GM19452 (cell line): Measurements from ENCODE around the gene LBX1.

Experiments used
- ATAC-seq: cut with Tn5 transposase; IDR thresholded peaks from one replicate; pipeline ENCODE4 v1.9.1; 2021; ENCODE audit not compliant: unreplicated experiment

The LBX1 gene

GRCh38 chr10:101226491-101227428 lies 2.5 kb downstream of the LBX1 start:
- no peak for ATAC-seq

- ATAC-seq = no peak
Measured at GRCh38 chr10:101225846-101226421, 3.3 kb downstream of the LBX1 start.

- ATAC-seq = no peak
Measured at GRCh38 chr10:101224910-101225823, 4.1 kb downstream of the LBX1 start.

DNA sequence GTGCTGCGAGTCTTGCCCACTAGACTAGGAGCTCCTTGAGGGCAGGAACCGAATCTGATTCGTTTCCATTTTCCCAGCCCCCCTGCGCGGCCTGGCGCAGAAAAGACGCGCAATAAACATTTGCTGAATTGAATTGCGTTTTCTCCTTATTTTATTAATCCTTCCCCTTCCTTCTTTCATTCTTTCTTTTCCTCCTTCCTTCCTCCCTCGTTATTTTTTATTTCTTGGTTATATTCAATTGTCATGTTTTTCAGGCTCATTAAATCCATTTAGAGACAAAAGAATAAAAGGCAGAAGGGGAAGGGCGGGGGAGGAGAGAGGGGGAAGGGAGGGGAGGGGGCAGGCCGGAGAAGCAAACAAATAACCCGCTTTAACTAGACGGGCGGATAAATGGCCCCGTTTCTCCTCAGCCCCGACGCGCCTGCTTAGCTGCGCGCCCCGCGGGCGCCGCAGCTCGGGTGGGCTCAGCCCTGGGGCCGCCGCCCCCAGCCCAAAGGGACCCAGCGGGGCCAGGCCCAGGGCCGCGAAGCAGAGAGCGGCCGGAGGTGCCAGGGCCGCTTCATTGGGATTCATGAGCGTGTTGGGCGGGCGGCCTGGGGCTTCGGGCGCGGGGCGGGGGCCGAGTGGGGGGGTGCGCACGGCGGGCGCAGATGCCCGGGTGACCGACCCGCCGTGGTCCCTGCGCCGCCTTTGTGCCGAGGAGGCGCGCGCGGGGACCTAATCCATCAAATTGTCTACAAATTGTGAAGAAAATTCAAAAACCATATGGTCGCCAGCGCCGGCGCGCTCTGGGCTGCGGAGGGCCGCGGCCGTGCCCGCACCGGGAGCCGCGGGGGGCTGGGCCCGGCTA lies 5.0 kb downstream of the LBX1 start:
- no peak for ATAC-seq

GRCh38 chr10:101223274-101224059 lies 5.8 kb downstream of the LBX1 start:
- no peak for ATAC-seq

DNA sequence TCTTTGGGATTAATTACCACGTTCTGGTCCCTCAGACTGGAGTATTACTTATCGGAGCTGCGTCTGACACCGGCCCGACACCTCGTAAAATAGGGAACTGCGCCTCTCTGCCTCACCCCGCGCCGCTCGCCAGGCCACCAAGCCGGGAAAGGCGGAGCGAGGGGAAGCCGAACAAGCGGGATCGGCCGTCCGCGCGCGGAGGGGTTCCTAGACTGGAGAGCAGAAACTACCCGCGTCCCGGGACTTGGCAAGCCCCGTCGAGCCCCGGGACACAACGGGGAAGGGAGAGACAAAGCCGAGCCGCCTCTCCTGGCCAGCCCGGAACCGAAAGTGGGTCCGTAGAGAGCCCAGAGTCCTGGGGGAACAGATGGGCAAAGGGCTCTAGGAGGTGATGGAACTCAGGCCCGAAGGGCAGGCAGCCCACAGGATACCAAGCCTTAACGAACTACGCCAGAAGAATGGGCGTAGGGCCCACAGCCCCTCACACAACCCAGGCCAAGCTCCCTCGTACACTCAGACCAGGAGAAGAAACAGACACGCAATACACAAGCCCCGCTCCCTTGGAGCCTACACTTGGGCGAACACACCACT lies 6.5 kb downstream of the LBX1 start:
- ATAC-seq = no peak

DNA sequence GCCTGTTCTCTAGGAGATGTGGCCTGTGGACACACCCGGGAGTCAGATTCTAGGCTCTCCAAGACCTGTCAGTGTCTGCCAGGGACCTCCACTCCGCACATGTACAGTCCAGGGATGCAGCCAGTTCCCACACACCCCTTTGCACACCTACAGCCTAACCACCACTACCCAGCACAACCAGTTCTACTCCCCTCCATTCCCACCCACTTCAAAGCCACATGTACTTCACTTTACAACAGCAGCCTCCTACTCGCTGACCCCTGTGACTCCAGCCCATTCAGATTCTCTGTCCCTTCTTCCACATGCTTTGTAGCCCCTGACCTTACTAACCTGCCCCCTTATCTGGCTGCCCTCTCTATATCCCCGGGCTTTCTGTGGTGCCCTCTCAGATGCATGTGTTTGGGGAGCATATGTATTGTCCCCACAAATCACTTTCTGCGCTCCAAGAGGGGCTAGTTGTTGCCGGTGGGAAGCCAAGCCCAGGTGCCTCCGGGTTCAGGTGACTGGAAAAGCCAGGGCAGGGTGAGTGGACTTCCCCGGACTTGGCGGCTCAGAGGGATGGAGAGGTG lies 7.2 kb downstream of the LBX1 start:
- no peak for ATAC-seq

DNA sequence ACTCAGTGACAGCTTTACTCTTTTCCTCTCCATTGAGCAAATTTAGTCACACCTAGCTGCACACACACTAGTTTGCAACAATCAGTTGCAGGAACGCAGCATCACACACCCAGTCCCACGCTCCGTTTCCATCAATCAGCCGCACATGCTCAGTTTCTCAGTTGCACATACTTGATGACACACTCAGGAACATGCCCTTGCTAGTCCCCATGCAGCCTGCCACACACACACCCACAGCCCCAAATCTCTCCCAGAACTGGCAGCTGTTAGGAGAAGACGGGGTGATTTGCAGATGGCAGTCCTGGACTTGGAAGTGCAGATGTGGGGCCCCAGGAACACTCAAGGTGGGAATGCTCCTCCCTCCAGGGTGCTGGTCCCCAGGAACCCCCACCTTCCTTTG lies 7.7 kb downstream of the LBX1 start:
- ATAC-seq = no peak

GRCh38 chr10:101219946-101220451 lies 9.3 kb downstream of the LBX1 start:
- ATAC-seq = no peak

DNA sequence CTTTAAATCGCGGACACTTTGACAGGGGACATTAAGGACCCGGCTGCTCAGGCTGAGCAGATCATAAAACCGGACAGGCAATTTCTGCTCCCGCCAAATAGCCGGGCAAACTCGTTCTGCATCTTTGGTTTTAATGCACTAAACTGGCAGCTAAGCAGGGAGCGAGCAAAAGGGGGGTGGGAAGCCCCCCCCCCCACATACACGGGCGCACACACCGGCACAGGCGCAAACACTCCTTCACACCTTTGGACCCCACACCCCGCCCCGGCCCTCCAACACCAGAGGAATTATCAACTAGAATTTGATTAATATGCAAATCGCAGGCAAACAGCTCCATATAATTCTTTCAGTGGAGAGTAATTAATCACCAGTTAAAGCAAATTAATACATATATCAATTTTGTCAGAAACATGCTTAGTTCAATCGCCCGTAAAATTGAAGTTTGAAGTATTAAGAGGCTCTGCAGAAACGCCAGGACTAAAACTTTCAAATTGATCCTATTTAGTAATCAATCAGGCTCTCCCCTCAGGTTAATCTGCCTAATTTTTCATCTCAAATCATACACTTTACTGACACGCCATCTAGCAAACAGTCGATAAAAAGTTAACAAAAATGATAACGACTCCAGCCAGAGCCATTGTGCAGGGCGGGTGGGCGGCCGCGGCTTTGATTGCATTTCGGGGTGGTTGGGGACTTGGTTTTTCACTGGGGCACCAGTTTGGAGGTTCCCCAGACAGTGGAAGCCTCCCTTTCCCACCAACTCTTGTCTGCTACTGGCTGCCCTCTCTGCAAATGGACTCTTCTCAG lies 9.9 kb downstream of the LBX1 start:
- no peak for ATAC-seq

DNA sequence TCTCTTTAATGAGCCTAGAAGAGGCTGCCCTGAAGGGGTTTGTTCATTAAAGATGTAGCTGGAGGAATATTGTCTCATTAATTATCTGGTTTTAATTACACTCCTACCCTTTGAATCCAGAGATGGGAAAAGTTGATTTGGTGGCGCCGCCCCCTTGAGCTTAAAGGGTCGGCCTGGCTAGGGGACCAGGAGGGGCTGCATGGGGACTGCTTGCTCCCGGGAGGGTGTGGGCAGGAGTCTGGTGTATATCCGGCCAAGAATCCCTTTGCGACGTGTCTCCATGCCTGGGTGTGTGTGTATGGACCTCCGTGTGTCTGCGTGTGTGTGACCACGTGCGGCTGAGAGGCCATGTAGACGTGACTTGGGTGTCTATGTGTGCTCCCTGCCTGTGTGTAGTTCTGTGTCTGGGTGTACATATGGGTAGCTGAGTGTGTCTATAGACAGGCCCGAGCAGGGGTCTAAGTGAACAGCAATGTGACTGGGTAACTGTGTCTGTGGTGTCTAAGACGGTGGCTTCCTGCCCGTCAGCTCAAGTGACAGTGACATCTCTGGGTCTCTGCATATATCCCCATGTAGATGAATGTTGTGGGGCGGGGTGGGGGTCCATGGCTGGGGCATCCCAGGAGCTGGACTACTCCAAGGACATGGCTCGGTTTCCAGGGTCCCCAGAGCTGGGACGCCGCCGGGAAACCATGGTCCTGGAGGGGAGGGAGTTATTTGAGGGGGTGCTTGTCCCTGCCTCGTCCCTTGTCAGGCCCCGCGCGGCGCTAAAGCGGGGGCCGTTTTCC lies 10.7 kb downstream of the LBX1 start:
- no peak for ATAC-seq

- no peak for ATAC-seq
Measured at GRCh38 chr10:101217450-101218281, 11.6 kb downstream of the LBX1 start.

DNA sequence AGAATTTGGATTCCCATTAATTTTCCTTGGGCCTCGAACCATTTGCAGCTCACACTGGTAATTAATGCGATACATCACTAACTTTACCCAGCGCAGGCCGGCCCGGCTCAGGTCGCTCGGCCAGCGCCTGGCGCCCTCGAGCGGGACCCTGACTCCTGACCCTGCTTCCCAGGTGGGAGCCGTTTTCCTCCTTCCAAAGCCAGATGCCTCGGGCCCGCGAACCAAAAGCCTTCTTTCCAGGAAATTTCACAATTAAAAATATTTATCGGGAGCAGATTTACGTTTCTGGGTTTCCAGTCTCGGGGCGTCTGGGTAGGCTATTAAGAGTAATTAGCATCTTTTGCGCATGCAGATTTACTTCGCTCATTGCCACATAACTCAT lies 12.2 kb downstream of the LBX1 start:
- no peak for ATAC-seq

DNA sequence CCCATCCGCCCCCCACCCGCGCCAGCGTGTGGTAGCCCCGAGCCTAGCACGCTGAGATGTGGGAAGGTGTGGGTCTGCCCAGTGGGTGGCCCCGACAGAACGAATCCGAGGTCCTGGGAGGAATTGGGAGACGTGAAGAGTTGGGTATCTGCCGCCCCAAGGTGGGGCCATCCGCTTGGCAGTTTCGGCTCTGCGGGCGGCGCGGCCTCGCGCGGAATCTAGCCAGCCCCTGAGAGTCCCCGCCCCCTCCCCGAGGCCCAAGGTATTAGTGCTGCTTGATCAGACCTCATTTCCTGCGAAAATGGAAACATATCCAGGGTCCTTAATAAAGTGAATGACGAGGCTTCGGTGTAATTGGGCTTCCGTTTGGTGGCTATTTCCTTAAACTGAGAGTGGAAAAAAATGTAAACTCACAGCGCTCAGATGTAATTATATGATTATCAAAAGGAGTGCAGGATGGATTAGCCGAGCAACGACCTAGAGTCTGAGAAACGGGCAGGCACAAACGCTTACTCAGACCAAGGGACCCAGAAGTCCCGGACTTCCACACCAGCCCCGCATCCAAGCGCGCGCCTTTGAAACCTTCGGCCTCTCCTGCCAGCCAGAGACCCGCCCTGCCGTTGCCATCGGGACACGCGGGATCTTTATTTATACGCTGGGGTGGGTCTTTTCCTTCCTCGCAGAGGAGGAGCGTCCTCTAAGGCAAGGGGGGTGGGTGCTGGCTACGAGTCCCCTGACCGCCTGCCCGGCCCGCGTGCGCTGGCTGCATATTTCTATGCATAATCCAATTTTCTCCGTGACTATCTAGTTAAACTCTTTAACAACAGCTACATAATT lies 12.8 kb downstream of the LBX1 start:
- ATAC-seq = no peak

- ATAC-seq = no peak
Measured at GRCh38 chr10:101215397-101216206, 13.7 kb downstream of the LBX1 start.
